HG03139 (cell line): ENCODE data around the gene HAGHL.
A peak's percentile ranks its signal among the peaks of the same experiment; 100 is the strongest.
"Not testable (repeated sequence)": the region's sequence is repeated elsewhere in the genome, so short reads cannot be mapped to it uniquely, and the experiment has no call there.

Experiments used
- ATAC-seq: cut with Tn5 transposase; IDR thresholded peaks from one replicate; pipeline ENCODE4 v1.9.1; 2021; ENCODE audit not compliant: unreplicated experiment

Gene HAGHL

GRCh38 chr16:706189-707061, 20.5 kb upstream of the HAGHL start:
- ATAC-seq, result no peak

- ATAC-seq, result no peak
Observed at GRCh38 chr16:707062-707538, 19.8 kb upstream of the HAGHL start.

- ATAC-seq, result no peak
Observed at GRCh38 chr16:708019-708418, 18.9 kb upstream of the HAGHL start.

- no peak for ATAC-seq
Observed at GRCh38 chr16:708959-709358, 17.9 kb upstream of the HAGHL start.

- ATAC-seq, result no peak
Observed at GRCh38 chr16:709566-710499, 17.1 kb upstream of the HAGHL start.

- no peak for ATAC-seq
Observed at GRCh38 chr16:710500-711075, 16.3 kb upstream of the HAGHL start.

- no peak for ATAC-seq
Observed at GRCh38 chr16:711084-711483, 15.8 kb upstream of the HAGHL start.

GRCh38 chr16:711548-712320, 15.2 kb upstream of the HAGHL start:
- ATAC-seq, result no peak

GRCh38 chr16:712740-713250, 14.1 kb upstream of the HAGHL start:
- not testable (repeated sequence) for ATAC-seq

GRCh38 chr16:714079-714478, 12.8 kb upstream of the HAGHL start:
- no peak for ATAC-seq

GRCh38 chr16:714558-715476, 12.1 kb upstream of the HAGHL start, which contains the start of gene METRN:
METRN (plus strand) TSS chr16:715118; CDS start chr16:715290, 172 bp downstream.
- peak; percentile 72 for ATAC-seq

- ATAC-seq, result no peak
Observed at GRCh38 chr16:715477-716199, 11.3 kb upstream of the HAGHL start.

- no peak for ATAC-seq
Observed at GRCh38 chr16:716200-716568, 10.7 kb upstream of the HAGHL start.

- ATAC-seq, result no peak
Observed at GRCh38 chr16:716768-717325, 10.1 kb upstream of the HAGHL start.

- no peak for ATAC-seq
Observed at GRCh38 chr16:717450-718245, 9.3 kb upstream of the HAGHL start.

GRCh38 chr16:718389-718788, 8.5 kb upstream of the HAGHL start:
- ATAC-seq, result no peak

GRCh38 chr16:718922-719321, 8.0 kb upstream of the HAGHL start:
- ATAC-seq, result no peak
